Measurements from ENCODE around the gene PRIM2. TPM values are rescaled to one million over a fixed set of nuclear protein-coding genes. Genes with fewer than 3 reads are reported as not detected.
"Not testable (repeated sequence)": the region's sequence is repeated elsewhere in the genome, so short reads cannot be mapped to it uniquely, and the experiment has no call there.

The PRIM2 gene
- 30.7 TPM for total RNA-seq (2021; ENCODE audit: unreplicated experiment)
- 8.0 TPM for polyA plus RNA-seq (2012; ENCODE audit: insufficient read length)
- percentile 89 among the genes with signal in this experiment for Bru-seq, nascent RNA
- BruChase-seq, experiment 1, labeled RNA remaining after a 2-hour chase = percentile 78 among the genes with signal in this experiment
- BruChase-seq, experiment 2, labeled RNA remaining after a 6-hour chase = percentile 75 among the genes with signal in this experiment
- long read RNA-seq, transcript PRIM2-207 (14 exons, 2,308 nt) = major isoform, 26 of 33 reads
- long read RNA-seq, partial matches to known transcripts = 1 of 33 reads
- long read RNA-seq, other reads (novel, unspliced or antisense) = 4 of 33 reads

- CTCF ChIA-PET = interaction anchor here (0.6 to 1.2 kb wide), 6 partner anchors 127 to 447 kb away, joined by 3 to 6 read pairs (median 4); partner anchors contain the start of gene BEND6
- H3K4me1 ChIP-seq (ENCODE audit: control insufficient read depth, insufficient read depth, low read length) = peaks cover 47% of the 10 kb centered on the region
- H3K27me3 ChIP-seq (ENCODE audit: control insufficient read depth, insufficient read depth, low read length) = no peaks in the 10 kb centered on the region
- DNase-seq (ENCODE audit: low read depth, low spot score) (peak; percentile 80), ATAC-seq (peak; percentile 92)
- peak within 1 kb of the TSS; percentile 94 for H3K27ac ChIP-seq (ENCODE audit: low read length)
- in situ Hi-C loops (cut with HindIII; ENCODE audit: low pct_unique_long_range_greater_than_20kb, low sequenced_read_pairs) = no loop called here
- H3K9me3 ChIP-seq (ENCODE audit: control insufficient read depth, insufficient read depth, low read depth, low read length) = no peaks in the 10 kb centered on the region
- no peak for TF ChIP-seq REST (IDR thresholded peaks at IDR 0.05; ENCODE audit: insufficient read depth in 1 of 2, low read depth in 2 of 2, low read length in 1 of 2)
- TF ChIP-seq SIN3A (IDR thresholded peaks at IDR 0.05; ENCODE audit: borderline replicate concordance, insufficient read depth, low read depth, low read length) = peak; percentile 98
- peak; percentile 97 for TF ChIP-seq POLR2AphosphoS5 (IDR thresholded peaks at IDR 0.05; ENCODE audit: low read depth, low read length)
- TF ChIP-seq CTCF (IDR thresholded peaks at IDR 0.05) = no peak
- no peak for TF ChIP-seq TCF7L2 (IDR thresholded peaks at IDR 0.05; ENCODE audit: low read depth, low read length)
- peak within 1 kb of the TSS; percentile 77 to 91 for H3K4me3 ChIP-seq (ENCODE audit: low read depth in 2 of 2, low read length in 2 of 2)
- POLR2A ChIA-PET = interaction anchor here (0.6 to 0.7 kb wide), 2 partner anchors 94 to 483 kb away, joined by 3 to 4 read pairs; no protein-coding TSS in a partner anchor
- intact Hi-C loops (cut with micrococcal nuclease; ENCODE audit: unreplicated experiment) = loop anchor here (2.0 to 5.0 kb wide), 2 partner anchors 360 to 415 kb away; partner anchors contain the start of gene BEND6
- peaks cover 22% of the 10 kb centered on the region for H3K36me3 ChIP-seq (ENCODE audit: control insufficient read depth, insufficient read depth, low read length)
- no TSS peak for BruUV-seq (replicated peaks)
Measured at GRCh38 chr6:57317060-57317943, at the start of gene PRIM2. PRIM2 (plus strand) TSS chr6:57317630; CDS start chr6:57318446, 816 bp downstream.

GRCh38 chr6:57268294-57268640 is 49.2 kb upstream of the PRIM2 start:
- ChIA-PET CTCF (no interaction called here), POLR2A (no interaction called here)
- H3K27me3 ChIP-seq (ENCODE audit: control insufficient read depth, insufficient read depth, low read length) = no peaks in the 10 kb centered on the region
- in situ Hi-C loops (cut with HindIII; ENCODE audit: low pct_unique_long_range_greater_than_20kb, low sequenced_read_pairs) = no loop called here
- H3K27ac ChIP-seq (ENCODE audit: low read length) = no peak overlapping the region
- DNase-seq (ENCODE audit: low read depth, low spot score) = no peak
- H3K36me3 ChIP-seq (ENCODE audit: control insufficient read depth, insufficient read depth, low read length) = no peaks in the 10 kb centered on the region
- no peak for ATAC-seq
- BruUV-seq (replicated peaks) = no TSS peak
- no peak overlapping the region for H3K4me3 ChIP-seq (ENCODE audit: low read depth in 2 of 2, low read length in 2 of 2)
- intact Hi-C loops (cut with micrococcal nuclease; ENCODE audit: unreplicated experiment) = loop anchor here (1.0 kb wide), 1 partner anchor 48 kb away; no protein-coding TSS in a partner anchor
- TF ChIP-seq CTCF (IDR thresholded peaks at IDR 0.05) (0 out of 2 replicates have a peak, but pooled peaks have one; percentile 33), REST (IDR thresholded peaks at IDR 0.05; ENCODE audit: insufficient read depth in 1 of 2, low read depth in 2 of 2, low read length in 1 of 2) (no peak), SIN3A (IDR thresholded peaks at IDR 0.05; ENCODE audit: borderline replicate concordance, insufficient read depth, low read depth, low read length) (no peak)
- no peaks in the 10 kb centered on the region for H3K9me3 ChIP-seq (ENCODE audit: control insufficient read depth, insufficient read depth, low read depth, low read length)
- no peaks in the 10 kb centered on the region; the same call in 1 of the 2 replicates for H3K4me1 ChIP-seq (ENCODE audit: control insufficient read depth, insufficient read depth, low read length)

- BruUV-seq (replicated peaks); DNase-seq (ENCODE audit: low read depth, low spot score); ATAC-seq; H3K9me3 ChIP-seq (ENCODE audit: control insufficient read depth, insufficient read depth, low read depth, low read length); H3K27me3 ChIP-seq (ENCODE audit: control insufficient read depth, insufficient read depth, low read length); intact Hi-C loops (cut with micrococcal nuclease; ENCODE audit: unreplicated experiment); H3K4me3 ChIP-seq (ENCODE audit: low read depth in 2 of 2, low read length in 2 of 2); in situ Hi-C loops (cut with HindIII; ENCODE audit: low pct_unique_long_range_greater_than_20kb, low sequenced_read_pairs); POLR2A ChIA-PET; H3K27ac ChIP-seq (ENCODE audit: low read length); H3K4me1 ChIP-seq (ENCODE audit: control insufficient read depth, insufficient read depth, low read length); CTCF ChIA-PET; H3K36me3 ChIP-seq (ENCODE audit: control insufficient read depth, insufficient read depth, low read length): not testable (repeated sequence)
Measured at GRCh38 chr6:57274113-57274824, 43.2 kb upstream of the PRIM2 start.

Data from Panc1 (cell line).